Measurements from ENCODE around the gene CCR3.

DNA sequence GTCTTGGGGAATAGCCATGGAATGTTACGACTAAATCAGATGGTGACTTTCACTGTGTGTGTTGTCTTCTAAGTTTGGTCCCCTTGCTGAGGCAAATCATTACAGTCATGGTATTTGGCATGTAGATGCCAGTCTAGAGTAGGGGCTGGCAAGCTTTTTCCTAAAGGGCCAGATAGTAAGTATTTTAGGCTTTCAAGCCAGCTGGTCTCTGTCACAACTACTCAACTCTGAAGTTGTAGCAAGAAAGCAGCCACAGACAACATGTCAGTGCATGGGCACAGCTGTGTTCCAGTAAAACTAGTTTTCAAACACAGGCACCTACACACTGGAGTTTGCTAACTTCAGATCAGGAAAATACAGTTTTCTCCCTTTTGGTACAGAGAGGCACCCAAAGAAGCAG lies 39.3 kb downstream of the CCR3 start:
- TF ChIP-seq, protein P1, sequence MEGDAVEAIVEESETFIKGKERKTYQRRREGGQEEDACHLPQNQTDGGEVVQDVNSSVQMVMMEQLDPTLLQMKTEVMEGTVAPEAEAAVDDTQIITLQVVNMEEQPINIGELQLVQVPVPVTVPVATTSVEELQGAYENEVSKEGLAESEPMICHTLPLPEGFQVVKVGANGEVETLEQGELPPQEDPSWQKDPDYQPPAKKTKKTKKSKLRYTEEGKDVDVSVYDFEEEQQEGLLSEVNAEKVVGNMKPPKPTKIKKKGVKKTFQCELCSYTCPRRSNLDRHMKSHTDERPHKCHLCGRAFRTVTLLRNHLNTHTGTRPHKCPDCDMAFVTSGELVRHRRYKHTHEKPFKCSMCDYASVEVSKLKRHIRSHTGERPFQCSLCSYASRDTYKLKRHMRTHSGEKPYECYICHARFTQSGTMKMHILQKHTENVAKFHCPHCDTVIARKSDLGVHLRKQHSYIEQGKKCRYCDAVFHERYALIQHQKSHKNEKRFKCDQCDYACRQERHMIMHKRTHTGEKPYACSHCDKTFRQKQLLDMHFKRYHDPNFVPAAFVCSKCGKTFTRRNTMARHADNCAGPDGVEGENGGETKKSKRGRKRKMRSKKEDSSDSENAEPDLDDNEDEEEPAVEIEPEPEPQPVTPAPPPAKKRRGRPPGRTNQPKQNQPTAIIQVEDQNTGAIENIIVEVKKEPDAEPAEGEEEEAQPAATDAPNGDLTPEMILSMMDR (IDR thresholded peaks at IDR 0.05; ENCODE audit: insufficient read depth, low read length, poor library complexity, severe bottlenecking): no peak
- no peak for TF ChIP-seq EZH2phosphoT487 (conservative IDR thresholded peaks at IDR 0.05; ENCODE audit: low read length)
